ENCODE measurements around the gene CADM1. TPM values are rescaled to one million over a fixed set of nuclear protein-coding genes. Genes with fewer than 3 reads are reported as not detected.

CADM1 gene
- total and polyA plus RNA-seq, 7 donors: 0.69 to 25.2 (median 15.6) TPM

- intact Hi-C loops (cut with DNase I): no loop called here
- WGBS, 2 donors: 62 to 84% methylated on average over 3 of the region's 3 CpGs
- no peak for DNase-seq
- Histone ChIP-seq H3K4me3 (no peak overlapping the region), H3K4me1 (no peaks in the 10 kb centered on the region), H3K27me3 (no peaks in the 10 kb centered on the region), H3K9me3 (no peaks in the 10 kb centered on the region), H3K36me3 (no peaks in the 10 kb centered on the region), H3K27ac (no peak overlapping the region)
- TF ChIP-seq POLR2AphosphoS5 (IDR thresholded peaks at IDR 0.05) (no peak), EP300 (IDR thresholded peaks at IDR 0.05) (no peak), POLR2A (IDR thresholded peaks at IDR 0.05) (no peak), CTCF (IDR thresholded peaks at IDR 0.05) (no peak)
Measured at GRCh38 chr11:115237578-115237977, 266.6 kb downstream of the CADM1 start.

- no peaks in the 10 kb centered on the region for H3K9me3 ChIP-seq
- no peaks in the 10 kb centered on the region for H3K4me1 ChIP-seq
- H3K27me3 ChIP-seq: no peaks in the 10 kb centered on the region
- 96 to 97% methylated on average over 4 of the region's 4 CpGs for WGBS, 2 donors
- intact Hi-C loops (cut with DNase I): no loop called here
- TF ChIP-seq POLR2A (IDR thresholded peaks at IDR 0.05) (no peak), EP300 (IDR thresholded peaks at IDR 0.05) (no peak), POLR2AphosphoS5 (IDR thresholded peaks at IDR 0.05) (no peak), CTCF (IDR thresholded peaks at IDR 0.05) (no peak)
- no peak for DNase-seq
- no peak overlapping the region for H3K27ac ChIP-seq
- H3K4me3 ChIP-seq: no peak overlapping the region
- H3K36me3 ChIP-seq: no peaks in the 10 kb centered on the region
Measured at GRCh38 chr11:115234794-115235193, 269.4 kb downstream of the CADM1 start.

GRCh38 chr11:115226556-115226955 lies 277.7 kb downstream of the CADM1 start:
- Histone ChIP-seq H3K4me1 (peaks cover 0 to 4% (median 0%) of the 10 kb centered on the region in 4 donors), H3K4me3 (no peak overlapping the region), H3K27ac (no peak overlapping the region), H3K27me3 (no peaks in the 10 kb centered on the region), H3K36me3 (no peaks in the 10 kb centered on the region), H3K9me3 (no peaks in the 10 kb centered on the region)
- intact Hi-C loops (cut with DNase I): no loop called here
- no peak for TF ChIP-seq POLR2A (IDR thresholded peaks at IDR 0.05)
- no peak for TF ChIP-seq EP300 (IDR thresholded peaks at IDR 0.05)
- TF ChIP-seq POLR2AphosphoS5 (IDR thresholded peaks at IDR 0.05): no peak
- TF ChIP-seq CTCF (IDR thresholded peaks at IDR 0.05): no peak
- DNase-seq: no peak
- 87 to 91% methylated on average over 2 of the region's 2 CpGs for WGBS, 2 donors

- H3K27me3 ChIP-seq: no peaks in the 10 kb centered on the region
- TF ChIP-seq POLR2AphosphoS5 (IDR thresholded peaks at IDR 0.05) (no peak), POLR2A (IDR thresholded peaks at IDR 0.05) (no peak), EP300 (IDR thresholded peaks at IDR 0.05) (no peak), CTCF (IDR thresholded peaks at IDR 0.05) (no peak)
- DNase-seq: no peak
- H3K36me3 ChIP-seq: no peaks in the 10 kb centered on the region
- intact Hi-C loops (cut with DNase I): no loop called here
- no peak overlapping the region for H3K27ac ChIP-seq
- no peaks in the 10 kb centered on the region for H3K9me3 ChIP-seq
- peaks cover 0 to 5% (median 1%) of the 10 kb centered on the region in 4 donors for H3K4me1 ChIP-seq
- WGBS, 2 donors: 76 to 82% methylated on average over 4 of the region's 4 CpGs
- no peak overlapping the region for H3K4me3 ChIP-seq
Measured at GRCh38 chr11:115224551-115224950, 279.7 kb downstream of the CADM1 start.

- Histone ChIP-seq H3K27me3 (no peaks in the 10 kb centered on the region), H3K27ac (no peak overlapping the region), H3K36me3 (no peaks in the 10 kb centered on the region), H3K4me3 (no peak overlapping the region), H3K9me3 (no peaks in the 10 kb centered on the region), H3K4me1 (peaks cover 0 to 12% (median 3%) of the 10 kb centered on the region in 4 donors)
- intact Hi-C loops (cut with DNase I): no loop called here
- TF ChIP-seq POLR2A (IDR thresholded peaks at IDR 0.05): no peak
- TF ChIP-seq CTCF (IDR thresholded peaks at IDR 0.05): no peak
- TF ChIP-seq POLR2AphosphoS5 (IDR thresholded peaks at IDR 0.05): no peak
- no peak for TF ChIP-seq EP300 (IDR thresholded peaks at IDR 0.05)
- WGBS, 2 donors: 80 to 87% methylated on average over 5 of the region's 5 CpGs
- no peak for DNase-seq
Measured at GRCh38 chr11:115222863-115223530, 281.2 kb downstream of the CADM1 start.
